ENCODE measurements around the gene KCNN3.

- TF ChIP-seq POLR2A (IDR thresholded peaks at IDR 0.05) (no peak), CTCF (IDR thresholded peaks at IDR 0.05) (no peak), POLR2AphosphoS5 (IDR thresholded peaks at IDR 0.05) (no peak)
Observed at GRCh38 chr1:154769193-154769895, 100.7 kb downstream of the KCNN3 start.
